Measurements from ENCODE around the gene TRAPPC13.

Gene TRAPPC13

GRCh38 chr5:65708145-65708544 is 83.3 kb downstream of the TRAPPC13 start:
- TF ChIP-seq FOXP2 (optimal IDR thresholded peaks at IDR 0.05; ENCODE audit: borderline replicate concordance, extremely low read depth, extremely low read length, insufficient read depth): no peak
- no peak for TF ChIP-seq TAF1 (IDR thresholded peaks at IDR 0.05; ENCODE audit: borderline replicate concordance, insufficient read depth, low read length)
- TF ChIP-seq POLR2AphosphoS5 (IDR thresholded peaks at IDR 0.05; ENCODE audit: low read depth, low read length): no peak
- no peak for TF ChIP-seq SIN3A (IDR thresholded peaks at IDR 0.05; ENCODE audit: borderline replicate concordance, insufficient read depth, low read length)
- TF ChIP-seq REST (IDR thresholded peaks at IDR 0.05; ENCODE audit: insufficient read depth in 1 of 2, low read depth in 2 of 2, low read length in 2 of 2): no peak
